Muscle layer of duodenum (tissue), 2 donors: ENCODE results near the gene PPP6R3.

ENCODE experiments used
- H3K27ac ChIP-seq: one replicate; pipeline ENCODE4 v1.7.0; 2013; ENCODE audit warnings: mild to moderate bottlenecking, low read length
- H3K27me3 ChIP-seq: one replicate; pipeline ENCODE4 v1.7.0; 2013; ENCODE audit warnings: low read depth, mild to moderate bottlenecking, control low read depth, low read length
- H3K36me3 ChIP-seq, 2 donors: one replicate each; pipeline ENCODE4 v1.7.0; 2013; ENCODE audit warnings: low read length in 2 of 2, control low read depth in 1 of 2, mild to moderate bottlenecking in 1 of 2; ENCODE audit not compliant: insufficient read depth in 2 of 2, control insufficient read depth in 1 of 2
- H3K4me1 ChIP-seq, 2 donors: one replicate each; pipeline ENCODE4 v1.7.0; 2013; ENCODE audit warnings: low read length in 2 of 2, mild to moderate bottlenecking in 2 of 2, control low read depth in 1 of 2, moderate library complexity in 1 of 2; ENCODE audit not compliant: insufficient read depth in 2 of 2, control insufficient read depth in 1 of 2
- H3K4me3 ChIP-seq, 2 donors: one replicate each; pipeline ENCODE4 v1.7.0; 2013; ENCODE audit warnings: low read length in 2 of 2, low read depth in 1 of 2, mild to moderate bottlenecking in 1 of 2
- H3K9me3 ChIP-seq, 2 donors: one replicate each; pipeline ENCODE4 v1.7.0; 2013; ENCODE audit warnings: low read length in 2 of 2, control low read depth in 1 of 2, mild to moderate bottlenecking in 1 of 2; ENCODE audit not compliant: control insufficient read depth in 1 of 2
- donor health status: healthy.

The PPP6R3 gene

GRCh38 chr11:68565768-68566167 is 105.2 kb downstream of the PPP6R3 start:
- H3K9me3 ChIP-seq = no peaks in the 10 kb centered on the region
- H3K27ac ChIP-seq = no peak overlapping the region
- H3K36me3 ChIP-seq = peaks cover 39 to 44% of the 10 kb centered on the region in 2 donors
- H3K27me3 ChIP-seq = no peaks in the 10 kb centered on the region
- no peaks in the 10 kb centered on the region for H3K4me1 ChIP-seq
- no peak overlapping the region for H3K4me3 ChIP-seq

- no peaks in the 10 kb centered on the region for H3K9me3 ChIP-seq
- H3K4me1 ChIP-seq = no peaks in the 10 kb centered on the region
- peaks cover 51% of the 10 kb centered on the region in 2 donors for H3K36me3 ChIP-seq
- no peak overlapping the region for H3K4me3 ChIP-seq
- H3K27ac ChIP-seq = no peak overlapping the region
- H3K27me3 ChIP-seq = no peaks in the 10 kb centered on the region
Measured at GRCh38 chr11:68567553-68567952, 107.0 kb downstream of the PPP6R3 start.

- H3K36me3 ChIP-seq = peaks cover 46 to 51% of the 10 kb centered on the region in 2 donors
Measured at GRCh38 chr11:68569357-68569756, 108.8 kb downstream of the PPP6R3 start.

GRCh38 chr11:68570691-68571090 is 110.1 kb downstream of the PPP6R3 start:
- Histone ChIP-seq H3K9me3 (no peaks in the 10 kb centered on the region), H3K27ac (no peak overlapping the region), H3K36me3 (peaks cover 40 to 41% of the 10 kb centered on the region in 2 donors), H3K4me3 (no peak overlapping the region), H3K27me3 (no peaks in the 10 kb centered on the region), H3K4me1 (peaks cover 0 to 6% of the 10 kb centered on the region in 2 donors)

More at GRCh38 chr11:68569357-68569756, 108.8 kb downstream of the PPP6R3 start:
- Histone ChIP-seq H3K27me3 (no peaks in the 10 kb centered on the region), H3K27ac (no peak overlapping the region), H3K4me1 (peaks cover 0 to 3% of the 10 kb centered on the region in 2 donors), H3K9me3 (no peaks in the 10 kb centered on the region), H3K4me3 (no peak overlapping the region)

- H3K9me3 ChIP-seq = no peaks in the 10 kb centered on the region
- H3K36me3 ChIP-seq = peaks cover 48 to 52% of the 10 kb centered on the region in 2 donors
- no peak overlapping the region for H3K4me3 ChIP-seq
- H3K27me3 ChIP-seq = no peaks in the 10 kb centered on the region
- H3K27ac ChIP-seq = no peak overlapping the region
- peaks cover 0 to 6% of the 10 kb centered on the region in 2 donors for H3K4me1 ChIP-seq
Measured at GRCh38 chr11:68574308-68574707, 113.8 kb downstream of the PPP6R3 start.

- H3K36me3 ChIP-seq = peaks cover 55 to 57% of the 10 kb centered on the region in 2 donors
Measured at GRCh38 chr11:68575025-68575665, 114.6 kb downstream of the PPP6R3 start.

GRCh38 chr11:68579455-68579854 is 118.9 kb downstream of the PPP6R3 start:
- Histone ChIP-seq H3K4me1 (peaks cover 0 to 12% of the 10 kb centered on the region in 2 donors), H3K36me3 (peaks cover 43 to 45% of the 10 kb centered on the region in 2 donors), H3K4me3 (no peak overlapping the region), H3K27ac (no peak overlapping the region), H3K27me3 (no peaks in the 10 kb centered on the region), H3K9me3 (no peaks in the 10 kb centered on the region)

More at GRCh38 chr11:68575025-68575665, 114.6 kb downstream of the PPP6R3 start:
- no peak overlapping the region for H3K4me3 ChIP-seq
- H3K9me3 ChIP-seq = no peaks in the 10 kb centered on the region
- no peak overlapping the region for H3K27ac ChIP-seq
- no peaks in the 10 kb centered on the region for H3K27me3 ChIP-seq
- H3K4me1 ChIP-seq = peaks cover 0 to 6% of the 10 kb centered on the region in 2 donors

- Histone ChIP-seq H3K4me1 (peaks cover 0 to 11% of the 10 kb centered on the region in 2 donors), H3K4me3 (no peak overlapping the region), H3K36me3 (peaks cover 48 to 50% of the 10 kb centered on the region in 2 donors), H3K9me3 (no peaks in the 10 kb centered on the region), H3K27ac (no peak overlapping the region), H3K27me3 (no peaks in the 10 kb centered on the region)
Measured at GRCh38 chr11:68581439-68581838, 120.9 kb downstream of the PPP6R3 start.

- no peaks in the 10 kb centered on the region for H3K9me3 ChIP-seq
- peaks cover 48 to 50% of the 10 kb centered on the region in 2 donors for H3K36me3 ChIP-seq
- H3K4me1 ChIP-seq = peaks cover 0 to 11% of the 10 kb centered on the region in 2 donors
- no peak overlapping the region for H3K27ac ChIP-seq
- H3K27me3 ChIP-seq = no peaks in the 10 kb centered on the region
- H3K4me3 ChIP-seq = no peak overlapping the region
Measured at GRCh38 chr11:68581901-68582300, 121.3 kb downstream of the PPP6R3 start.

- Histone ChIP-seq H3K36me3 (peaks cover 45 to 47% of the 10 kb centered on the region in 2 donors), H3K9me3 (no peaks in the 10 kb centered on the region), H3K27ac (no peak overlapping the region), H3K27me3 (no peaks in the 10 kb centered on the region), H3K4me1 (peaks cover 0 to 11% of the 10 kb centered on the region in 2 donors), H3K4me3 (no peak overlapping the region)
Measured at GRCh38 chr11:68582416-68583040, 122.0 kb downstream of the PPP6R3 start.

- peaks cover 0 to 11% of the 10 kb centered on the region in 2 donors for H3K4me1 ChIP-seq
- H3K9me3 ChIP-seq = no peaks in the 10 kb centered on the region
- no peak overlapping the region for H3K4me3 ChIP-seq
- no peaks in the 10 kb centered on the region for H3K27me3 ChIP-seq
- no peak overlapping the region for H3K27ac ChIP-seq
- peaks cover 45 to 46% of the 10 kb centered on the region in 2 donors for H3K36me3 ChIP-seq
Measured at GRCh38 chr11:68583041-68583446, 122.5 kb downstream of the PPP6R3 start.
